Transverse colon (tissue), 4 donors: Measurements from ENCODE around the gene AGXT2. TPM values are rescaled to one million over a fixed set of nuclear protein-coding genes. Genes with fewer than 3 reads are reported as not detected.

Source experiments
- DNase-seq: peaks from one replicate; pipeline ENCODE4 v3.0.0-alpha.2; 2019
- H3K27ac ChIP-seq, 4 donors: fragments of 200-600 bp; sonication (generic); 2 replicates each; pipeline ENCODE4 v1.5.1; 2016 to 2018; ENCODE audit warnings: inconsistent platforms in 4 of 4
- H3K27me3 ChIP-seq: fragments of 200-600 bp; sonication (generic); 2 replicates; pipeline ENCODE4 v1.5.1; 2017; ENCODE audit warnings: inconsistent platforms
- H3K36me3 ChIP-seq, 4 donors: fragments of 200-600 bp; sonication (generic); 2 replicates each; pipeline ENCODE4 v1.5.1; 2017 to 2019; ENCODE audit warnings: inconsistent platforms in 4 of 4
- H3K4me1 ChIP-seq, 4 donors: fragments of 200-600 bp; sonication (generic); 2 replicates each; pipeline ENCODE4 v1.5.1; 2017 to 2020; ENCODE audit warnings: inconsistent platforms in 4 of 4
- H3K4me3 ChIP-seq, 4 donors: fragments of 200-600 bp; sonication (generic); 1 replicate in 1 of 4; 2 replicates in 3 of 4; pipeline versions ENCODE4 v1.5.1 to v1.6.1; 2017 to 2019; ENCODE audit warnings: inconsistent platforms in 4 of 4
- H3K9me3 ChIP-seq, 2 donors: fragments of 200-600 bp; sonication (generic); 2 replicates each; pipeline ENCODE4 v1.5.1; 2017 to 2019; ENCODE audit warnings: inconsistent platforms in 2 of 2
- CTCF ChIP-seq, 5 experiments: fragments of 200-600 bp in 3 of 5; fragments of 450-650 bp in 2 of 5; sonication (generic) in 3 of 5; IDR thresholded peaks; 1 replicate in 2 of 5; 2 replicates in 3 of 5; pipeline ENCODE4 v1.5.1; 2016 to 2017; ENCODE audit warnings: antibody characterized with exemption in 5 of 5, inconsistent platforms in 3 of 5, mild to moderate bottlenecking in 2 of 5, moderate library complexity in 1 of 5
- EP300 ChIP-seq: sonication (generic); formaldehyde crosslinking; IDR thresholded peaks from one replicate; pipeline ENCODE4 v1.6.1; 2017; ENCODE audit warnings: antibody characterized with exemption, low read depth
- POLR2A ChIP-seq: fragments of 450-650 bp; IDR thresholded peaks from one replicate; pipeline ENCODE4 v1.6.1; 2016; ENCODE audit warnings: antibody characterized with exemption, mild to moderate bottlenecking, moderate library complexity
- POLR2AphosphoS5 ChIP-seq, 3 donors: sonication (generic); formaldehyde crosslinking; IDR thresholded peaks; one replicate each; pipeline ENCODE4 v1.6.1; 2016; ENCODE audit warnings: antibody characterized with exemption in 3 of 3
- WGBS, 2 donors: methylation state at CpG; one replicate each; pipeline ENCODE4 v1.1.5; 2018; ENCODE audit warnings: low coverage in 1 of 2; 5-methylcytosine and 5-hydroxymethylcytosine counted together
- in situ Hi-C, 4 donors: fragments of 200-750 bp; cut with MboI; loops; one replicate each; pipeline versions ENCODE4 v1.15.0 to v1.15.1; 2017; ENCODE audit warnings: low sequenced_read_pairs in 3 of 4, low pct_ligation_motif_present in 1 of 4, low pct_unique_long_range_greater_than_20kb in 1 of 4
- intact Hi-C: fragments of 100-400 bp; cut with DNase I; formaldehyde crosslinking; loops from one replicate; pipeline ENCODE4 v1.15.1; 2023; ENCODE audit warnings: low total_unique reads
- total RNA-seq, 4 donors: library from RNA; depleted of rRNA; stranded (reverse); fragments of >200 nt; gene quantifications; one replicate each; pipeline ENCODE4 v1.1.0, GENCODE V29; 2016

AGXT2 gene
- total RNA-seq, 4 donors from 2014 or later, result not detected

- no peaks in the 10 kb centered on the region for H3K36me3 ChIP-seq
- TF ChIP-seq CTCF (IDR thresholded peaks at IDR 0.05), result no peak
- TF ChIP-seq POLR2A, result no peak
- no peak for TF ChIP-seq EP300
- no peaks in the 10 kb centered on the region for H3K9me3 ChIP-seq
- no peaks in the 10 kb centered on the region for H3K4me1 ChIP-seq
- no peak overlapping the region for H3K27ac ChIP-seq
- H3K4me3 ChIP-seq, result no peak overlapping the region
- in situ Hi-C loops (no loop called here), intact Hi-C loops (no loop called here)
- 50 to 58% methylated on average over 1 to 3 of the region's 3 CpGs for WGBS, 2 donors
- no peaks in the 10 kb centered on the region for H3K27me3 ChIP-seq
- no peak for DNase-seq
Observed at GRCh38 chr5:35035271-35035670, 12.5 kb downstream of the AGXT2 start.

DNA sequence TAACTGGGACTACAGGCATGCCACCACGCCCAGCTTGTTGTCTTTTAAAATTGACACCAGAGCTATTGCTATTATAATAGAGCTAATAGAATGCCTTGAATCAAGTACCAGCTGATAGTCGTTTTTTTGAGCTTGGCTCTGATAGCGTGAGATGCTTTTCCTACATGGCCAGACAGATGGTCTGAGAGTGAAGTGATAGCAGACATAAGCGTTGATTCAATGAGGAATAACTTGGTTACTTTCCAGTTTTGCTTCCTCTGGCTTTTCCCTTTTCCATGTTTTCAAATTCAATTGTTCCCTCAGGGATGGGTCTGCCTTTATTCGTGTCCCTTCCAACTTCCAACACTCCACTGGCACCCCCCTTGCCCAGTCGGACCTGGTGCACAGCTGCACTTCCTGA lies 15.4 kb downstream of the AGXT2 start:
- Histone ChIP-seq H3K36me3 (no peaks in the 10 kb centered on the region), H3K27me3 (no peaks in the 10 kb centered on the region), H3K4me1 (no peaks in the 10 kb centered on the region), H3K27ac (no peak overlapping the region), H3K4me3 (no peak overlapping the region), H3K9me3 (no peaks in the 10 kb centered on the region)
- WGBS, 2 donors, result 68 to 77% methylated on average over 4 to 6 of the region's 6 CpGs
- TF ChIP-seq POLR2A, result no peak
- no peak for TF ChIP-seq EP300
- no peak for TF ChIP-seq CTCF (IDR thresholded peaks at IDR 0.05)
- TF ChIP-seq POLR2AphosphoS5 (IDR thresholded peaks at IDR 0.05), result no peak
- in situ Hi-C loops (no loop called here), intact Hi-C loops (no loop called here)
- no peak for DNase-seq

DNA sequence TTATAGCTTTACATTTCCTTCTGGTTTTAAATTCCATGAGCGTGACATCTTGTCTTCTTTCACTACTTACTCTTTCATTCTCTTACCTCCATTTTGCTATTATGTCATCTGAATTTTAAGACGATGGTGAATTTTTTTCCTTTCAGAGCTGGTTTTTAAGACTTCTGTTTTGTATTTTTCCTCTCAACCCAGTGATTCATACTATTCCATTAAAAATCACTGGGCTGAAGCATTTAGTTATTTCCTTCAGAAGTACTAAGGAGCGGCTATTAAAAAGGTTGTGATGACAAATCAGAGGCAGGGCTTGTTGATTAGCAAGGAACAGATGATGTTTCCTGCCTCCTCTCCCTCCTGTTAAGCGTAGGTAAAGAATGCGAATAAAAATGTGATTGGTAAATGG lies 16.5 kb downstream of the AGXT2 start:
- intact Hi-C loops, result no loop called here

DNA sequence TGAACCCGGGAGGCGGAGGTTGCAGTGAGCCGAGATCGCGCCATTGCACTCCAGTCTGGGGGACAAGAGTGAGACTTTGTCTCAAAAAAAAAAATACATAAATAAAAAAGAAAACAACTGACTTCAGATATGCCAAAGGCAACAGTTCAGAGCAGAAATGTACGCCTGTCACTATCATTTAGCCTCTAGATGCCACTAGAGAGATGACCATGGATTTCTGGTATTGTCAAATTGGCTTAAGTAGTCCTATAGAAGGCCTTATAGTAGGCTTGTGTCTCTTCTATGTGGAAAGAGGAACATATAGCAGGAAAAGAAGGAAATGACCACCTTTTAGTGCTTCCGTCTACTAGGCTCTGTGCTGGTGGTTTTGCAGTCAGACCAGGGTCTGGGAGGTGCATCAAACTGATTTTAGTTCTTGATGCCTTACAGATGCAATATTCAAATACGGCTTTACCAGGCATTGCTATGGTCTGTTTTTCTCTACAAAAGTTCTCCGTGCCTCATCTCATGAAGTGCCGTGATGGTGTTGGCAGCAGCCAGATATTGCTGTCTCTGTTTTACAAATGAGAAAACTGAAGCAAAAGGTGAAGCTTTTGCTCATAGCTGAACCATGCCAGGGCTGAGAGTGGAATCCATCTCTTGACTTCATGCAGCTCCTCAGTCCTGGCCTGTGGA lies 17.2 kb downstream of the AGXT2 start:
- WGBS, 2 donors, result 83 to 89% methylated on average over 4 to 10 of the region's 10 CpGs
- Histone ChIP-seq H3K36me3 (no peaks in the 10 kb centered on the region), H3K4me1 (no peaks in the 10 kb centered on the region), H3K27ac (no peak overlapping the region), H3K9me3 (no peaks in the 10 kb centered on the region), H3K27me3 (no peaks in the 10 kb centered on the region), H3K4me3 (no peak overlapping the region)
- TF ChIP-seq EP300 (no peak), CTCF (IDR thresholded peaks at IDR 0.05) (no peak), POLR2AphosphoS5 (IDR thresholded peaks at IDR 0.05) (no peak), POLR2A (no peak)
- intact Hi-C loops (no loop called here), in situ Hi-C loops (no loop called here)
- DNase-seq, result no peak

More for the DNA sequence above, 16.5 kb downstream of the AGXT2 start:
- no peak for DNase-seq
- Histone ChIP-seq H3K36me3 (no peaks in the 10 kb centered on the region), H3K4me3 (no peak overlapping the region), H3K9me3 (no peaks in the 10 kb centered on the region), H3K27me3 (no peaks in the 10 kb centered on the region), H3K27ac (no peak overlapping the region), H3K4me1 (no peaks in the 10 kb centered on the region)
- TF ChIP-seq POLR2AphosphoS5 (IDR thresholded peaks at IDR 0.05), result no peak
- TF ChIP-seq CTCF (IDR thresholded peaks at IDR 0.05), result no peak
- TF ChIP-seq POLR2A, result no peak
- TF ChIP-seq EP300, result no peak
- WGBS, 2 donors, result 69 to 77% methylated on average over 5 of the region's 5 CpGs
- in situ Hi-C loops, result no loop called here
